GM18508 (cell line): ENCODE measurements around the gene SIRPA.

ENCODE experiments used
- ATAC-seq: cut with Tn5 transposase; IDR thresholded peaks from one replicate; pipeline ENCODE4 v1.9.1; 2021; ENCODE audit warnings: moderate number of reproducible peaks; ENCODE audit not compliant: insufficient read depth, unreplicated experiment

SIRPA gene

GRCh38 chr20:1868856-1869255 lies 26.4 kb upstream of the SIRPA start:
- ATAC-seq: no peak

- ATAC-seq: no peak
Measured at GRCh38 chr20:1870323-1870722, 24.9 kb upstream of the SIRPA start.

GRCh38 chr20:1870792-1871550 lies 24.2 kb upstream of the SIRPA start:
- ATAC-seq: no peak

- no peak for ATAC-seq
Measured at GRCh38 chr20:1871807-1872458, 23.3 kb upstream of the SIRPA start.

- no peak for ATAC-seq
Measured at GRCh38 chr20:1872459-1873097, 22.6 kb upstream of the SIRPA start.

GRCh38 chr20:1874450-1875182 lies 20.6 kb upstream of the SIRPA start:
- no peak for ATAC-seq

GRCh38 chr20:1875183-1875554 lies 20.0 kb upstream of the SIRPA start:
- no peak for ATAC-seq

GRCh38 chr20:1875762-1876161 lies 19.4 kb upstream of the SIRPA start:
- ATAC-seq: no peak

GRCh38 chr20:1876217-1876921 lies 18.8 kb upstream of the SIRPA start:
- no peak for ATAC-seq

GRCh38 chr20:1876975-1877608 lies 18.1 kb upstream of the SIRPA start:
- no peak for ATAC-seq

- ATAC-seq: no peak
Measured at GRCh38 chr20:1877609-1878200, 17.5 kb upstream of the SIRPA start.

GRCh38 chr20:1879369-1879768 lies 15.8 kb upstream of the SIRPA start:
- ATAC-seq: no peak

GRCh38 chr20:1879934-1880333 lies 15.3 kb upstream of the SIRPA start:
- ATAC-seq: no peak

- ATAC-seq: no peak
Measured at GRCh38 chr20:1880529-1881239, 14.5 kb upstream of the SIRPA start.

GRCh38 chr20:1881240-1881835 lies 13.9 kb upstream of the SIRPA start:
- ATAC-seq: no peak

GRCh38 chr20:1882026-1882425 lies 13.2 kb upstream of the SIRPA start:
- ATAC-seq: no peak

GRCh38 chr20:1883986-1884385 lies 11.2 kb upstream of the SIRPA start:
- ATAC-seq: no peak

- no peak for ATAC-seq
Measured at GRCh38 chr20:1885254-1885653, 10.0 kb upstream of the SIRPA start.
